OCI-LY1 (cell line): Measurements from ENCODE around the gene GRB14.

Source experiments
- CTCF ChIP-seq: fragments of 200-600 bp; sonication (generic), shearing (Covaris generic); IDR thresholded peaks from 2 replicates; pipeline ENCODE4 v1.5.1; 2017; ENCODE audit warnings: mild to moderate bottlenecking, antibody characterized with exemption, low read length, moderate library complexity, mixed read lengths
- EZH2 ChIP-seq: fragments of 200-600 bp; sonication (generic), shearing (Covaris generic); IDR thresholded peaks from 2 replicates; pipeline ENCODE4 v1.8.0; 2017; ENCODE audit warnings: borderline replicate concordance, mixed run types, mild to moderate bottlenecking, antibody characterized with exemption, low read length, moderate library complexity, mixed read lengths

DNA sequence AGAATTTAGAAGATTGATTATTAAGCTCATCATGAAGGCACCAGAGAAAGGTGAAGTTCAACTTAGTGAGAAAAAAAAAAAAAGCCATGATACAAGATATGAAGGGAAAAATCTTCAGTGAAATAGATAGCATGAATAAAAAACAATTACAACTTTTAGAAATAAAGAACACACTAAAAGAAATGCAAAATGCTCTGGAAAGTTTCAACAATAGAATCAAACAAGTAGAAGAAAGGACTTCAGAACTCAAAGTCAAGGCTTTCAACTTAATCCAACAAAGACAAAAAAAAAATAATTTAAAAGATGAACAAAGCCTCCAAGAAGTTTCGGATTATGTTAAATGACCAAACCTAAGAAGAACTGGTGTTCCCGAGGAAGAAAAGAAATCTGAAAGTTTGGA lies 105.5 kb downstream of the GRB14 start:
- no peak for TF ChIP-seq CTCF
- TF ChIP-seq EZH2 = no peak
